Femur (tissue), 1 donor: Measurements from ENCODE around the gene PAWR.
"Not testable (repeated sequence)": the region's sequence is repeated elsewhere in the genome, so short reads cannot be mapped to it uniquely, and the experiment has no call there.

Source experiments
- DNase-seq: peaks from one replicate; pipeline ENCODE4 v3.0.0-alpha.2; 2017

PAWR gene

GRCh38 chr12:79547044-79547734 lies 143.6 kb downstream of the PAWR start:
- DNase-seq: no peak

GRCh38 chr12:79546466-79547043 lies 144.2 kb downstream of the PAWR start:
- no peak for DNase-seq

- not testable (repeated sequence) for DNase-seq
Observed at GRCh38 chr12:79544439-79544838, 146.3 kb downstream of the PAWR start.

GRCh38 chr12:79537675-79538074 lies 153.1 kb downstream of the PAWR start:
- DNase-seq: no peak

DNA sequence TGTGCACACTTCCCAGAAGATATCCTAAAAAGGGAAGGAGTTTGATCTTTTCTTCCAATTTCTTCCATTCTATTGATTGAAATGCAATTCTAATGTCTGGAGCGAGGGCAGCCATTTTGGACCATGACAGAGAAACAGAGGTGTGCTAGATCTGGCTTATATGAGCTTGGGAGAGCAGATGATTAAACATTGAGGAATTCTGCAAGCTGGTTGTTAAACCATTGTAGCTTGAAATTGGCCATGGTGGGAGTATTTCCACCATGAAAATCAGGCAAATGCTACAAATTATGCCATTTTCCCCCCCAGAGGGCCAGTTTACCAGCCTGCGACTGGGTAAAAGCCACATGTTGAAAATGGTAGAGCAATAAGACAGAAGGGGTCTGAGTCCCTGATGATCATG lies 155.0 kb downstream of the PAWR start:
- no peak for DNase-seq
